Measurements from ENCODE around the gene PRKG2. TPM values are rescaled to one million over a fixed set of nuclear protein-coding genes. Genes with fewer than 3 reads are reported as not detected.

PRKG2 gene
- total and polyA plus RNA-seq, 2 of the 13 experiments (the other 11 are each of a cell fraction or from before 2014, with no cell fraction given): 0.04 TPM

- Histone ChIP-seq H3K4me2 (ENCODE audit: low read depth, low read length) (no peak overlapping the region), H3K4me1 (ENCODE audit: insufficient read depth, low read length) (no peaks in the 10 kb centered on the region), H3K4me3 (replicated peaks in 1 of 3; ENCODE audit: insufficient read depth in 1 of 3, low read depth in 2 of 3, low read length in 3 of 3) (no peak overlapping the region), H3K36me3 (replicated peaks in 1 of 2; ENCODE audit: control insufficient read depth in 1 of 2, insufficient read depth in 2 of 2, low read length in 2 of 2) (no peaks in the 10 kb centered on the region), H4K20me1 (ENCODE audit: insufficient read depth, low read length) (no peaks in the 10 kb centered on the region), H3K27me3 (ENCODE audit: control insufficient read depth in 1 of 2, insufficient read depth in 2 of 2, low read length in 2 of 2) (no peaks in the 10 kb centered on the region; a peak in 1 of 5 replicates), H3K27ac (ENCODE audit: extremely low read length, insufficient read depth, low read length) (no peak overlapping the region), H3K79me2 (ENCODE audit: insufficient read depth, low read length) (no peaks in the 10 kb centered on the region), H3K9me3 (ENCODE audit: low read length) (no peaks in the 10 kb centered on the region), H3K9ac (ENCODE audit: insufficient read depth, low read depth, low read length) (no peak overlapping the region), H2AFZ (ENCODE audit: low read length) (no peak overlapping the region)
- ChIA-PET POLR2A (no interaction called here), CTCF (ENCODE audit: low intra/inter-chr PET ratio, low total read pairs) (no interaction called here)
- in situ Hi-C loops (cut with HindIII; ENCODE audit: extremely low pct_ligation_motif_present, low pct_unique_long_range_greater_than_20kb): no loop called here
- no peak for FAIRE-seq
- WGBS (ENCODE audit: low lambda C conversion rate): 0% methylated on average over 3 of the region's 3 CpGs
- DNase-seq (ENCODE audit: low spot score): no peak
- intact Hi-C loops (cut with micrococcal nuclease; ENCODE audit: unreplicated experiment): no loop called here
- BruUV-seq (replicated peaks): no TSS peak
- TF ChIP-seq ZNF572 (CRISPR knock-in tag; IDR thresholded peaks at IDR 0.05) (no peak), TCF7L2 (IDR thresholded peaks at IDR 0.05; ENCODE audit: low read depth, low read length) (no peak), ZHX1 (CRISPR knock-in tag; IDR thresholded peaks at IDR 0.05; ENCODE audit: low read depth) (no peak), DDIT3 (CRISPR knock-in tag; IDR thresholded peaks at IDR 0.05) (no peak), ZNF709 (CRISPR knock-in tag; IDR thresholded peaks at IDR 0.05) (no peak), GFI1 (CRISPR knock-in tag; IDR thresholded peaks at IDR 0.05; ENCODE audit: borderline replicate concordance) (no peak), KLF16 (CRISPR knock-in tag; IDR thresholded peaks at IDR 0.05) (no peak), SAFB2 (CRISPR knock-in tag; IDR thresholded peaks at IDR 0.05; ENCODE audit: borderline replicate concordance, low read depth) (no peak), ZNF24 (IDR thresholded peaks at IDR 0.05) (no peak), SSRP1 (CRISPR knock-in tag; IDR thresholded peaks at IDR 0.05) (no peak), SMAD3 (CRISPR knock-in tag; IDR thresholded peaks at IDR 0.05) (no peak), GPN1 (CRISPR knock-in tag; IDR thresholded peaks at IDR 0.05; ENCODE audit: borderline replicate concordance) (no peak)
- TF ChIP-seq, protein P1, sequence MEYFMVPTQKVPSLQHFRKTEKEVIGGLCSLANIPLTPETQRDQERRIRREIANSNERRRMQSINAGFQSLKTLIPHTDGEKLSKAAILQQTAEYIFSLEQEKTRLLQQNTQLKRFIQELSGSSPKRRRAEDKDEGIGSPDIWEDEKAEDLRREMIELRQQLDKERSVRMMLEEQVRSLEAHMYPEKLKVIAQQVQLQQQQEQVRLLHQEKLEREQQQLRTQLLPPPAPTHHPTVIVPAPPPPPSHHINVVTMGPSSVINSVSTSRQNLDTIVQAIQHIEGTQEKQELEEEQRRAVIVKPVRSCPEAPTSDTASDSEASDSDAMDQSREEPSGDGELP (IDR thresholded peaks at IDR 0.05; ENCODE audit: borderline replicate concordance, low read depth): no peak
- TF ChIP-seq, protein P2, sequence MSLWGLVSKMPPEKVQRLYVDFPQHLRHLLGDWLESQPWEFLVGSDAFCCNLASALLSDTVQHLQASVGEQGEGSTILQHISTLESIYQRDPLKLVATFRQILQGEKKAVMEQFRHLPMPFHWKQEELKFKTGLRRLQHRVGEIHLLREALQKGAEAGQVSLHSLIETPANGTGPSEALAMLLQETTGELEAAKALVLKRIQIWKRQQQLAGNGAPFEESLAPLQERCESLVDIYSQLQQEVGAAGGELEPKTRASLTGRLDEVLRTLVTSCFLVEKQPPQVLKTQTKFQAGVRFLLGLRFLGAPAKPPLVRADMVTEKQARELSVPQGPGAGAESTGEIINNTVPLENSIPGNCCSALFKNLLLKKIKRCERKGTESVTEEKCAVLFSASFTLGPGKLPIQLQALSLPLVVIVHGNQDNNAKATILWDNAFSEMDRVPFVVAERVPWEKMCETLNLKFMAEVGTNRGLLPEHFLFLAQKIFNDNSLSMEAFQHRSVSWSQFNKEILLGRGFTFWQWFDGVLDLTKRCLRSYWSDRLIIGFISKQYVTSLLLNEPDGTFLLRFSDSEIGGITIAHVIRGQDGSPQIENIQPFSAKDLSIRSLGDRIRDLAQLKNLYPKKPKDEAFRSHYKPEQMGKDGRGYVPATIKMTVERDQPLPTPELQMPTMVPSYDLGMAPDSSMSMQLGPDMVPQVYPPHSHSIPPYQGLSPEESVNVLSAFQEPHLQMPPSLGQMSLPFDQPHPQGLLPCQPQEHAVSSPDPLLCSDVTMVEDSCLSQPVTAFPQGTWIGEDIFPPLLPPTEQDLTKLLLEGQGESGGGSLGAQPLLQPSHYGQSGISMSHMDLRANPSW (CRISPR knock-in tag; IDR thresholded peaks at IDR 0.05; ENCODE audit: borderline replicate concordance): no peak
- ATAC-seq: no peak
These were observed 165.1 kb downstream of the PRKG2 start for GRCh38 chr4:81049907-81050306.
